ENCODE results near the gene SASH1. TPM values are rescaled to one million over a fixed set of nuclear protein-coding genes. Genes with fewer than 3 reads are reported as not detected.
A peak's percentile ranks its signal among the peaks of the same experiment; 100 is the strongest.

Gene SASH1
- total and polyA plus RNA-seq, 9 of the 15 experiments (the other 6 are each of a cell fraction or from before 2014, with no cell fraction given) = 0.35 to 3.5 (median 1.6) TPM

- TF ChIP-seq ZNF639 (CRISPR knock-in tag; conservative IDR thresholded peaks at IDR 0.05 in 1 of 2, IDR thresholded peaks at IDR 0.05 in 1 of 2) (0 out of 4 replicates have a peak, but pooled peaks of 1 of the 2 experiments have one; percentile 26), ZKSCAN3 (CRISPR knock-in tag; IDR thresholded peaks at IDR 0.05) (no peak), ZNF324 (CRISPR knock-in tag; IDR thresholded peaks at IDR 0.05) (no peak), RFX7 (CRISPR knock-in tag; IDR thresholded peaks at IDR 0.05) (no peak), ELK3 (CRISPR knock-in tag; IDR thresholded peaks at IDR 0.05) (no peak), E2F3 (CRISPR knock-in tag; IDR thresholded peaks at IDR 0.05) (no peak), THRAP3 (IDR thresholded peaks at IDR 0.05; ENCODE audit: borderline replicate concordance) (no peak), BRD9 (IDR thresholded peaks at IDR 0.05; ENCODE audit: low read depth, partially characterized antibody) (peak; percentile 24), SMAD4 (CRISPR knock-in tag; conservative IDR thresholded peaks at IDR 0.05) (no peak), MTA2 (IDR thresholded peaks at IDR 0.05; ENCODE audit: low read depth) (no peak), NKRF (IDR thresholded peaks at IDR 0.05; ENCODE audit: borderline replicate concordance) (no peak), NFE2L1 (tag; IDR thresholded peaks at IDR 0.05; ENCODE audit: borderline replicate concordance, low read depth) (peak; percentile 96), ZFP91 (CRISPR knock-in tag; IDR thresholded peaks at IDR 0.05) (no peak), SRSF1 (IDR thresholded peaks at IDR 0.05; ENCODE audit: low read depth, low read length) (no peak), USF2 (CRISPR knock-in tag; IDR thresholded peaks at IDR 0.05) (no peak), FOXP4 (CRISPR knock-in tag; IDR thresholded peaks at IDR 0.05; ENCODE audit: borderline replicate concordance) (no peak), ZNF561 (CRISPR knock-in tag; conservative IDR thresholded peaks at IDR 0.05) (no peak), KLF1 (tag; IDR thresholded peaks at IDR 0.05) (no peak), MAX (CRISPR knock-in tag; IDR thresholded peaks at IDR 0.05) (no peak)
These were observed 187.8 kb downstream of the SASH1 start (continued) for GRCh38 chr6:148530394-148530953.
